ENCODE measurements around the gene FAT1.

DNA sequence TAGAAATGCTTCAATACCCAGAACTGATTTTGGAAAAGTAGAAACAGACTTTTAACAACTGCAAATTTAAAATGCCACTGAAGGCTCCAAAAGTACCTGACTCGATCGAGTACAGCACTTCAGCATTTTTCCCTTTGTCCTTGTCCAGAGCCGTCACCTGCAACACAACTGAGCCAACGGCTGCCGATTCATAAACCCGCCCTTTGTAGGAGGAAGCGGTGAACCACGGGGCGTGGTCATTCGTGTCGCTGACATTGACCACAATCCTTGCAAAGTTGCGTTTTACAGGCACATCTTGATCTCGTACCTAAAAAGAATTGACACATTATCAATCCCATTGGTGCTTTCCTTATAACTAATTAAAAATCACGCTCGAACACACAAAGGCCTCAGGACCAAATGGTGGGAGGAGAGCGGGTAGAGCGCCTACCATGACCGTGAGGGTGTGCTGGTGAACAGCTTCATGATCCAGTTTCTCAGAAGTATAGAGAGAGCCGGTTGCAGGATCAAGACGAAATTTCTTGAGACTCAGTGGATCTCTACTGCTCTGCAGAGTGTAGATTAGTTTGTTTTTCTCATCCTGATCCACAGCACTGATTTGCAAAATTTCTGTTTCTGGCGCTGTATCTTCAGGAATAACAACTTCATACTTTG is 95.5 kb downstream of the FAT1 start:
- TF ChIP-seq, protein P1, sequence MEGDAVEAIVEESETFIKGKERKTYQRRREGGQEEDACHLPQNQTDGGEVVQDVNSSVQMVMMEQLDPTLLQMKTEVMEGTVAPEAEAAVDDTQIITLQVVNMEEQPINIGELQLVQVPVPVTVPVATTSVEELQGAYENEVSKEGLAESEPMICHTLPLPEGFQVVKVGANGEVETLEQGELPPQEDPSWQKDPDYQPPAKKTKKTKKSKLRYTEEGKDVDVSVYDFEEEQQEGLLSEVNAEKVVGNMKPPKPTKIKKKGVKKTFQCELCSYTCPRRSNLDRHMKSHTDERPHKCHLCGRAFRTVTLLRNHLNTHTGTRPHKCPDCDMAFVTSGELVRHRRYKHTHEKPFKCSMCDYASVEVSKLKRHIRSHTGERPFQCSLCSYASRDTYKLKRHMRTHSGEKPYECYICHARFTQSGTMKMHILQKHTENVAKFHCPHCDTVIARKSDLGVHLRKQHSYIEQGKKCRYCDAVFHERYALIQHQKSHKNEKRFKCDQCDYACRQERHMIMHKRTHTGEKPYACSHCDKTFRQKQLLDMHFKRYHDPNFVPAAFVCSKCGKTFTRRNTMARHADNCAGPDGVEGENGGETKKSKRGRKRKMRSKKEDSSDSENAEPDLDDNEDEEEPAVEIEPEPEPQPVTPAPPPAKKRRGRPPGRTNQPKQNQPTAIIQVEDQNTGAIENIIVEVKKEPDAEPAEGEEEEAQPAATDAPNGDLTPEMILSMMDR (conservative IDR thresholded peaks at IDR 0.05; ENCODE audit: low read depth, low read length) = no peak
- no peak for TF ChIP-seq EZH2 (IDR thresholded peaks at IDR 0.05; ENCODE audit: low read length, unreplicated experiment)
- TF ChIP-seq EZH2phosphoT487 (IDR thresholded peaks at IDR 0.05; ENCODE audit: borderline replicate concordance, low read length) = no peak

Measured in PC-3 (cell line).